Adrenal gland (tissue), 19 donors: ENCODE results near the gene CENPP. TPM values are rescaled to one million over a fixed set of nuclear protein-coding genes. Genes with fewer than 3 reads are reported as not detected.

Source experiments
- DNase-seq, 7 donors: peaks; one replicate each; pipeline ENCODE4 v3.0.0-alpha.2; 2019 to 2020
- H3K27ac ChIP-seq, 5 donors: fragments of 200-600 bp; sonication (generic) in 4 of 5; 1 replicate in 3 of 5; 2 replicates in 2 of 5; pipeline versions ENCODE4 v1.5.1 to v1.8.0; 2016 to 2020; ENCODE audit warnings: mild to moderate bottlenecking in 1 of 5
- H3K27me3 ChIP-seq: fragments of 200-600 bp; 2 replicates; pipeline ENCODE4 v1.8.0; 2021
- H3K36me3 ChIP-seq, 2 donors: fragments of 200-600 bp; replicated peaks in 1 of 2; 1 replicate in 1 of 2; 2 replicates in 1 of 2; pipeline versions ENCODE4 v1.5.1 to v1.8.0; 2018 to 2022
- H3K4me1 ChIP-seq, 2 donors: fragments of 200-600 bp; replicated peaks in 1 of 2; 1 replicate in 1 of 2; 2 replicates in 1 of 2; pipeline versions ENCODE4 v1.5.1 to v1.8.0; 2018 to 2021
- H3K4me3 ChIP-seq, 4 donors: fragments of 200-600 bp; sonication (generic) in 3 of 4; one replicate each; pipeline ENCODE4 v1.5.1; 2016 to 2018
- H3K9me3 ChIP-seq, 3 donors: fragments of 200-600 bp; sonication (generic) in 1 of 3; replicated peaks in 1 of 3; 1 replicate in 2 of 3; 2 replicates in 1 of 3; pipeline versions ENCODE4 v1.5.1 to v1.8.0; 2016 to 2021
- CTCF ChIP-seq, 6 experiments: fragments of 450-650 bp in 4 of 6; fragments of 200-600 bp in 2 of 6; sonication (generic) in 1 of 6; IDR thresholded peaks; 1 replicate in 5 of 6; 2 replicates in 1 of 6; pipeline versions ENCODE4 v1.5.1 to v1.8.0; 2016 to 2021; ENCODE audit warnings: antibody characterized with exemption in 6 of 6, mild to moderate bottlenecking in 2 of 6, moderate library complexity in 1 of 6
- POLR2A ChIP-seq, 2 donors: fragments of 450-650 bp; IDR thresholded peaks; one replicate each; pipeline ENCODE4 v1.6.1; 2017; ENCODE audit warnings: antibody characterized with exemption in 2 of 2, mild to moderate bottlenecking in 2 of 2, moderate library complexity in 1 of 2
- WGBS, 4 donors: extraction: QIAGEN DNeasy Blood & Tissue Kit in 2 of 4; methylation state at CpG; one replicate each; pipeline versions ENCODE4 v1.1.5 to v1.1.7; 2013 to 2017; 5-methylcytosine and 5-hydroxymethylcytosine counted together
- intact Hi-C, 2 donors: fragments of 100-400 bp; cut with DNase I; formaldehyde crosslinking; loops; one replicate each; pipeline versions ENCODE4 v1.14.1 to v1.15.0; 2022 to 2023
- long read RNA-seq, 10 donors: library from polyadenylated mRNA in 3 of 10; unstranded in 2 of 10; stranded (forward) in 1 of 10; transcript quantifications; one replicate each; pipeline ENCODE4 v2.0.0 and lab custom pipeline, GENCODE V29; 2021 to 2026
- polyA plus RNA-seq, 3 donors: library from polyadenylated mRNA; stranded (reverse); fragments of 200-250 nt in 2 of 3; fragments of 350-450 nt in 1 of 3; fragmentation: Illumina TruSeq in 1 of 3; extraction: RNeasy Lipid Tissue Mini Kit (QIAGEN cat#74804) in 1 of 3; gene quantifications; one replicate each; pipeline ENCODE4 v1.2.3, GENCODE V29; 2013 to 2014
- total RNA-seq, 9 donors: library from RNA; depleted of rRNA in 4 of 9; stranded (reverse); fragments of >200 nt in 4 of 9; fragments of 120-200 nt in 1 of 9; fragmentation: NEBNext Ultra II Directional in 1 of 9; extraction: Animal tissue kit (Norgen Biotek cat#: 25700) in 1 of 9; gene quantifications; one replicate each; pipeline versions ENCODE4 v1.1.0 to v1.2.4, GENCODE V29; 2013 to 2023
- donor health status: healthy with polysubstance abuse.
- donor health status: Bipolar disorder and iron deficiency.
- donor health status: DM: yes; HTN: yes; CAD: no.
- donor health status: DM: no; HTN: no; CAD: no.
- donor health status: DM: no; HTN: no; CAD: no.
- donor health status: DM: yes; HTN: yes; CAD: no.

CENPP gene
- total RNA-seq (10 to 100 TPM in 1 of 9 donors, 1 to 10 TPM in 8; 1.1 to 14.0 (median 3.7) TPM), polyA plus RNA-seq (1 to 10 TPM; 1.8 to 9.4 (median 2.2) TPM)
- long read RNA-seq, donor 1, partial matches to known transcripts: 12 of 13 reads
- long read RNA-seq, donor 1, other reads (novel, unspliced or antisense): 0 of 13 reads
- long read RNA-seq, donor 2, partial matches to known transcripts: 0 of 1 reads
- long read RNA-seq, donor 2, other reads (novel, unspliced or antisense): 0 of 1 reads
- long read RNA-seq, donor 3: 0 reads
- long read RNA-seq, donor 4, partial matches to known transcripts: 0 of 1 reads
- long read RNA-seq, donor 4, other reads (novel, unspliced or antisense): 0 of 1 reads
- long read RNA-seq, donor 5, partial matches to known transcripts: 0 of 2 reads
- long read RNA-seq, donor 5, other reads (novel, unspliced or antisense): 2 of 2 reads
- long read RNA-seq, donor 6, partial matches to known transcripts: 0 of 2 reads
- long read RNA-seq, donor 6, other reads (novel, unspliced or antisense): 1 of 2 reads
- long read RNA-seq, donor 7: 0 reads
- long read RNA-seq, donor 8, partial matches to known transcripts: 0 of 1 reads
- long read RNA-seq, donor 8, other reads (novel, unspliced or antisense): 0 of 1 reads
- long read RNA-seq, donor 9, partial matches to known transcripts: 0 of 2 reads
- long read RNA-seq, donor 9, other reads (novel, unspliced or antisense): 0 of 2 reads
- long read RNA-seq, donor 10, partial matches to known transcripts: 6 of 38 reads
- long read RNA-seq, donor 10, other reads (novel, unspliced or antisense): 31 of 38 reads

- Histone ChIP-seq H3K4me3 (peak within 1 kb of the TSS; percentile 36 to 80 (median 70)), H3K4me1 (peaks cover 5 to 24% of the 10 kb centered on the region in 2 donors), H3K36me3 (peaks cover 0 to 19% of the 10 kb centered on the region in 2 donors), H3K9me3 (no peaks in the 10 kb centered on the region), H3K27me3 (no peaks in the 10 kb centered on the region), H3K27ac (peak within 1 kb of the TSS; percentile 42 to 99 (median 90))
- 0% methylated on average over 31 to 55 of the region's 55 CpGs for WGBS, 4 donors
- TF ChIP-seq POLR2A (IDR thresholded peaks at IDR 0.05) (peak in 1 of 2 donors; percentile 66), CTCF (IDR thresholded peaks at IDR 0.05) (no peak)
- intact Hi-C loops: loop anchor here in 1 of 2 donors (10.0 kb wide), 1 partner anchor 191 kb away; no protein-coding TSS in a partner anchor
- peak; percentile 85 to 92 (median 89) for DNase-seq
Observed at GRCh38 chr9:92325269-92325990, at the start of gene CENPP, which contains the start of gene NOL8. CENPP (plus strand) TSS chr9:92325953. NOL8 (minus strand) TSS chr9:92325350; CDS start chr9:92324161, 1,189 bp downstream.

DNA sequence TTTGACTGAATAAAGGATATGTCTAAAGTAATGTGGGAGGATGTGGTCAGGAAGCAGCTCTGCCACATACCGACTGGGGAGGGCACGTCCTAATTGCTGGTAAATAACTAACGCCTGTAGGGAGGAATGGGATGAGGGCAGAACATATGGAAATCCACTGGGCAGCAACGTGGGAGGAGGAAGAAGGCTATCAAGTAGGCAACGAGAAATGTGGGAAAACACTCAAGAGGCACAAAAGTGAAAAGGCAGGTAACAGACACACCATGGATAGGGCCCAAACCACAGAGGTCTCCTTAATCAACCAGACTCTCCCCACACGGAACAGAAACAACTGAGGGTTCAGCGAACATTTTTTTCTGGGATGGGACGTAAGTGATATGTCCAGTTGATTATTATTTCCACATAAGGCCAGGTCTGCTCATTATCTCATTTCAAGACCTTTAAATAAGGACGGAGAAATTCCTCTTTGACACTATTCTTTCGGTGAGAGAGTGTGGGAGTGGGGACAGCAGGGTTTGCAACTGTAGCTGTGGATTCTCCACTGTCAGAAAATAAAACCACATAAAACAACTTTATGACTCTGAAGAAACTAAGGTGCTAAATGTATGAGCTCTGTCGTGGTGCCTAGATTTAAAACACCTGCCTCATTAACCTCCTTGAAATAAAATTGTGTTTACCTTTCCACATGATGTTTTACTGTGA, 49.3 kb upstream of the CENPP start:
- H3K27ac ChIP-seq: no peak overlapping the region
- DNase-seq: no peak

DNA sequence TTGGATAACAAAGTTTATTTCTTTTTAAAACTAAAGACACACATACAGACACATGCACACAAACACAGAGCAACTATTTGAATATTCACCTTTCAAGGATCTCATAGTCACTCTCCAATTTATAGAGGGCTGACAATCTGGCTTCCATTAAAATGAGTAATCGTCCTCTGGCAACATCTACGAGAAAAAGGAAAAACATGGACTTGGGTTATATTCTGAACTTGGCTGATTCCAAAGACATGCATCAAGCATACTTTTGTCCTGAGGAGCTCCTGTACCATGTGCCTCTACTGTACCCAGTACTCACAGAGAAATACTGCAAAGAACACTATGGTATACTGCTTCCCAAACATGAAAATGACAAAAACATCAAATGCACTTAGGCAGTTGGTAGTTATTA, 47.6 kb upstream of the CENPP start:
- no peak for DNase-seq

More for the DNA sequence above, 49.3 kb upstream of the CENPP start:
- intact Hi-C loops: no loop called here
- Histone ChIP-seq H3K9me3 (no peaks in the 10 kb centered on the region), H3K27me3 (no peaks in the 10 kb centered on the region), H3K4me1 (no peaks in the 10 kb centered on the region), H3K4me3 (no peak overlapping the region), H3K36me3 (peaks cover 0 to 83% of the 10 kb centered on the region in 2 donors)
- TF ChIP-seq POLR2A (IDR thresholded peaks at IDR 0.05): no peak
- no peak for TF ChIP-seq CTCF (IDR thresholded peaks at IDR 0.05)
- WGBS, 4 donors: 67 to 72% (median 71%) methylated on average over 11 of the region's 11 CpGs

DNA sequence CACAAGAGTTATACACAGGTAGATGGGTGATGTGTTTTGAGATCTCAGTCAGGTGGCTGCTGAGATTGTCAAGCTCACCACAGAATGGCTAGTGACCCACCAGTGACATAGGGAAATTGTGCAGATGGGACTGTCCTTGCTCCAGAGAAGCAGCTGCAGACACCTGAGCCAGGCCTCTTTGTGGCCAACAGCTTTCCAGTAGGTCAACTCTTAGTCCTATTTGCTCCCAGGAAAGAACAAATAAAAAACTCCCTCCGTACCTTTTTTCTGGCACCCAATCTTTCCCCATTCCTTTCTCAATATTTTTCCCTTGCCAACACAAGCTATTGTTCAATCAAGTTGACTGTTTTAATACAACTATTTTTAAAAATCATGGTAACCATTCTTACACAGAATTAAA, 46.5 kb upstream of the CENPP start:
- Histone ChIP-seq H3K27me3 (no peaks in the 10 kb centered on the region), H3K27ac (no peak overlapping the region), H3K9me3 (no peaks in the 10 kb centered on the region), H3K4me1 (no peaks in the 10 kb centered on the region), H3K4me3 (no peak overlapping the region), H3K36me3 (peaks cover 0 to 72% of the 10 kb centered on the region in 2 donors)
- TF ChIP-seq POLR2A (IDR thresholded peaks at IDR 0.05): no peak
- no peak for TF ChIP-seq CTCF (IDR thresholded peaks at IDR 0.05)
- intact Hi-C loops: no loop called here
- 94 to 100% (median 97%) methylated on average over 1 of the region's 1 CpG for WGBS, 4 donors
- no peak for DNase-seq

More for the DNA sequence above, 47.6 kb upstream of the CENPP start:
- TF ChIP-seq POLR2A (IDR thresholded peaks at IDR 0.05): no peak
- intact Hi-C loops: no loop called here
- 69 to 79% (median 78%) methylated on average over 2 of the region's 2 CpGs for WGBS, 4 donors
- no peak overlapping the region for H3K27ac ChIP-seq
- H3K4me1 ChIP-seq: no peaks in the 10 kb centered on the region
- no peaks in the 10 kb centered on the region for H3K9me3 ChIP-seq
- peaks cover 0 to 77% of the 10 kb centered on the region in 2 donors for H3K36me3 ChIP-seq
- no peak overlapping the region for H3K4me3 ChIP-seq
- no peaks in the 10 kb centered on the region for H3K27me3 ChIP-seq
